HL-60 (cell line): Measurements from ENCODE around the gene RPL19.

Experiments used
- DNase-seq, 2 experiments: peaks; one replicate each; pipeline ENCODE4 v3.0.0-alpha.2; 2010 to 2020; ENCODE audit warnings: low read depth in 1 of 2, low spot score in 1 of 2
- H3K27ac ChIP-seq: fragments of 250-450 bp; sonication (Bioruptor Pico); replicated peaks from 2 replicates; pipeline ENCODE4 v1.5.1; 2020; ENCODE audit warnings: mild to moderate bottlenecking, moderate library complexity
- H3K27me3 ChIP-seq: fragments of 250-450 bp; sonication (Bioruptor Pico); 2 replicates; pipeline ENCODE4 v1.5.1; 2021; ENCODE audit warnings: mild to moderate bottlenecking, moderate library complexity; ENCODE audit not compliant: insufficient read depth, poor library complexity, severe bottlenecking
- H3K4me3 ChIP-seq: replicated peaks from 2 replicates; pipeline ENCODE4 v1.5.1; 2011; ENCODE audit warnings: mild to moderate bottlenecking, control low read depth, low read length; ENCODE audit not compliant: insufficient read depth
- CTCF ChIP-seq: IDR thresholded peaks from one replicate; pipeline ENCODE4 v1.5.1; 2011; ENCODE audit warnings: low read length, control low read depth, inconsistent platforms; ENCODE audit not compliant: insufficient read depth
- GABPA ChIP-seq: IDR thresholded peaks from 2 replicates; pipeline ENCODE4 v1.6.1; 2012; ENCODE audit warnings: low read depth
- POLR2AphosphoS5 ChIP-seq: IDR thresholded peaks from 2 replicates; pipeline ENCODE4 v1.6.1; 2012; ENCODE audit warnings: low read depth
- SPI1 ChIP-seq: IDR thresholded peaks from 2 replicates; pipeline ENCODE4 v1.6.1; 2012; ENCODE audit warnings: low read depth, mild to moderate bottlenecking, borderline replicate concordance
- TF ChIP-seq, protein P1 (sequence below): IDR thresholded peaks from 2 replicates; pipeline ENCODE4 v1.6.1; 2012; ENCODE audit warnings: low read depth; ENCODE audit not compliant: insufficient replicate concordance

RPL19 gene

GRCh38 chr17:39238311-39238972 is 38.4 kb downstream of the RPL19 start:
- Histone ChIP-seq H3K4me3 (no peak overlapping the region), H3K27me3 (no peaks in the 10 kb centered on the region), H3K27ac (no peak overlapping the region)
- DNase-seq: peak in 1 of 2 experiments; percentile 42
- TF ChIP-seq POLR2AphosphoS5: no peak
- TF ChIP-seq, protein P1, sequence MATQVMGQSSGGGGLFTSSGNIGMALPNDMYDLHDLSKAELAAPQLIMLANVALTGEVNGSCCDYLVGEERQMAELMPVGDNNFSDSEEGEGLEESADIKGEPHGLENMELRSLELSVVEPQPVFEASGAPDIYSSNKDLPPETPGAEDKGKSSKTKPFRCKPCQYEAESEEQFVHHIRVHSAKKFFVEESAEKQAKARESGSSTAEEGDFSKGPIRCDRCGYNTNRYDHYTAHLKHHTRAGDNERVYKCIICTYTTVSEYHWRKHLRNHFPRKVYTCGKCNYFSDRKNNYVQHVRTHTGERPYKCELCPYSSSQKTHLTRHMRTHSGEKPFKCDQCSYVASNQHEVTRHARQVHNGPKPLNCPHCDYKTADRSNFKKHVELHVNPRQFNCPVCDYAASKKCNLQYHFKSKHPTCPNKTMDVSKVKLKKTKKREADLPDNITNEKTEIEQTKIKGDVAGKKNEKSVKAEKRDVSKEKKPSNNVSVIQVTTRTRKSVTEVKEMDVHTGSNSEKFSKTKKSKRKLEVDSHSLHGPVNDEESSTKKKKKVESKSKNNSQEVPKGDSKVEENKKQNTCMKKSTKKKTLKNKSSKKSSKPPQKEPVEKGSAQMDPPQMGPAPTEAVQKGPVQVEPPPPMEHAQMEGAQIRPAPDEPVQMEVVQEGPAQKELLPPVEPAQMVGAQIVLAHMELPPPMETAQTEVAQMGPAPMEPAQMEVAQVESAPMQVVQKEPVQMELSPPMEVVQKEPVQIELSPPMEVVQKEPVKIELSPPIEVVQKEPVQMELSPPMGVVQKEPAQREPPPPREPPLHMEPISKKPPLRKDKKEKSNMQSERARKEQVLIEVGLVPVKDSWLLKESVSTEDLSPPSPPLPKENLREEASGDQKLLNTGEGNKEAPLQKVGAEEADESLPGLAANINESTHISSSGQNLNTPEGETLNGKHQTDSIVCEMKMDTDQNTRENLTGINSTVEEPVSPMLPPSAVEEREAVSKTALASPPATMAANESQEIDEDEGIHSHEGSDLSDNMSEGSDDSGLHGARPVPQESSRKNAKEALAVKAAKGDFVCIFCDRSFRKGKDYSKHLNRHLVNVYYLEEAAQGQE: no peak
- TF ChIP-seq GABPA: no peak
- TF ChIP-seq SPI1: no peak
- no peak for TF ChIP-seq CTCF

DNA sequence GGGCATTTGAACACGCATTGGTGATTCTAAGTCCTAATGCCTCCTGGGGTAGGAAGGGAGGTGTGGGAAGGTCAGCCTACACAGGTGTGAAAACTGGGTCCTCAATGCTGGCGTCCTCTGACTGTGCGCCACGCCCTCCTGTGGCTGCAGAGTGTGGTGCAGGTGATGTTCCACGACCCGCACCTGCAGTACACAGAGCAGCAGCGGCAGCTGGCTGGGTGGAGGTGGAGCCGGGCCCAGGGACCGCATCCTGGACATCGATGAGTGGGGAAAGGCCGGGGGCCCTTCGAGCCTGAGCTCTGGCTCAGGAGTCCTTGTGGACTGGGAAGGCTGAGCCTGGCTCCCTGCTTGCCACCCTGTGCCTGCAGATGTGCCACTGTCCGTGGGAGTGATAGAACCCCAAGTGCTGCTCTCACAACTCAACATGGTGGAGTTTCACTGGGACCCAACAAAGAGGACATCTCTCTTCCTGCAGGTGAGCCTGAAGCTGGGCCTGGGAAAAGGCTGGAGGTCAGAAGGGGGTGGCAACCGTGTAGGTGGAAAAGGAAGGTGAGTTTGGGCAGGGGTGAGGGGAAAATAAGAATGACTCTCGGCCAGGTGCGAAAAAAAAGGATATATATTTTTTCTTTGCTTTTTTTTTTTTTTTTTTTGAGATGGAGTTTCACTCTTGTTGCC is 39.7 kb downstream of the RPL19 start:
- no peaks in the 10 kb centered on the region for H3K27me3 ChIP-seq
- TF ChIP-seq, protein P1: no peak
- TF ChIP-seq CTCF: peak; percentile 2
- no peak overlapping the region for H3K27ac ChIP-seq
- no peak overlapping the region for H3K4me3 ChIP-seq
- peak in 1 of 2 experiments; percentile 46 for DNase-seq

DNA sequence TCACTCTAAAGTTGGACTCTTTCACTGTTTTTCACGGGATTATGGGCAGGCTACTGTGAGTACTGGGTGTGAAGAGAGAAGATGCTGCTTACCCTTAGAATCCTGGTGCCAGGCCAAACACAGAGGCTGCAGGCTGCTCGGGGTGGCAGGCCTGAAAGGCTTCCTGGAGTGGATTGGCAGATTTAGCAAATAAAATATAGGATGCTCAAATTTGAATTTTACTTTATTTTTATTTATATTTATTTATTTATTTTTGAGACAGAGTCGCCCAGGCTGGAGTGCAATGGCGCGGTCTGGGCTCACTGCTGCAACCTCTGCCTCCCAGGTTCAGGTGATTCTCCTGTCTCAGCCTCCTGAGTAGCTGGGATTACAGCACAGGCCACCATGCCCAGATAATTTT is 40.5 kb downstream of the RPL19 start:
- no peak for DNase-seq
- Histone ChIP-seq H3K27me3 (no peaks in the 10 kb centered on the region), H3K4me3 (no peak overlapping the region), H3K27ac (no peak overlapping the region)
- TF ChIP-seq, protein P1: no peak
- TF ChIP-seq CTCF: no peak
- no peak for TF ChIP-seq SPI1
- TF ChIP-seq POLR2AphosphoS5: no peak
- no peak for TF ChIP-seq GABPA
